H1 (cell line): Measurements from ENCODE around the gene AOPEP. TPM values are rescaled to one million over a fixed set of nuclear protein-coding genes. Genes with fewer than 3 reads are reported as not detected.

Source experiments
- CTCF ChIA-PET: fragments of 300-600 bp; sonication (Branson Sonifier 250); formaldehyde crosslinking; loops from one replicate; lab custom pipeline; 2021; ENCODE audit not compliant: partially characterized antibody; lab: Charles Lee
- POLR2A ChIA-PET: fragments of 300-600 bp; sonication (Branson Sonifier 250); formaldehyde crosslinking; loops from one replicate; lab custom pipeline; 2021; ENCODE audit warnings: inconsistent platforms; ENCODE audit not compliant: partially characterized antibody; lab: Charles Lee
- DNase-seq, 2 experiments: peaks; one replicate each; pipeline versions ENCODE4 v3.0.0 to v3.0.0-alpha.2; 2010 to 2022; ENCODE audit warnings: low spot score in 2 of 2, low read depth in 1 of 2, mixed read lengths in 1 of 2
- FAIRE-seq: peaks from 2 replicates; lab custom pipeline; 2011; peaks lifted over from hg19 to GRCh38; lab: Jason Lieb, UNC
- H2AFZ ChIP-seq: 2 replicates; pipeline ENCODE4 v1.8.1; 2012; ENCODE audit warnings: low read length, inconsistent platforms
- H2AK5ac ChIP-seq: 2 replicates; pipeline ENCODE4 v1.6.1; 2013; ENCODE audit warnings: low read depth, low read length
- H2BK120ac ChIP-seq: replicated peaks from 2 replicates; pipeline ENCODE3; 2013; ENCODE audit warnings: low read depth, low read length, inconsistent platforms
- H2BK12ac ChIP-seq: 2 replicates; pipeline ENCODE4 v1.6.1; 2013; ENCODE audit warnings: low read depth, low read length
- H2BK15ac ChIP-seq: 2 replicates; pipeline ENCODE4 v1.6.1; 2013; ENCODE audit warnings: low read length
- H2BK20ac ChIP-seq: 2 replicates; pipeline ENCODE4 v1.6.1; 2013; ENCODE audit warnings: low read length
- H2BK5ac ChIP-seq: 2 replicates; pipeline ENCODE4 v1.6.1; 2013; ENCODE audit warnings: low read depth, low read length
- H3K14ac ChIP-seq: 2 replicates; pipeline ENCODE4 v1.6.1; 2013; ENCODE audit warnings: inconsistent platforms; ENCODE audit not compliant: insufficient read length
- H3K18ac ChIP-seq: 2 replicates; pipeline ENCODE4 v1.6.1; 2013; ENCODE audit warnings: low read length; ENCODE audit errors: extremely low read depth
- H3K23ac ChIP-seq: 2 replicates; pipeline ENCODE4 v1.6.1; 2013; ENCODE audit warnings: inconsistent platforms; ENCODE audit not compliant: insufficient read length
- H3K23me2 ChIP-seq: 2 replicates; pipeline ENCODE4 v1.6.1; 2013; ENCODE audit warnings: low read depth, low read length
- H3K27ac ChIP-seq: 2 replicates; pipeline ENCODE4 v1.6.1; 2011; ENCODE audit warnings: low read depth, low read length, inconsistent platforms
- H3K27me3 ChIP-seq, 4 experiments: replicated peaks in 1 of 4; 1 replicate in 1 of 4; 2 replicates in 3 of 4; pipeline versions ENCODE4 v1.6.1 to v1.8.1; 2011 to 2013; ENCODE audit warnings: low read length in 3 of 4, mild to moderate bottlenecking in 3 of 4, inconsistent platforms in 2 of 4, mixed read lengths in 2 of 4, moderate library complexity in 1 of 4; ENCODE audit not compliant: control insufficient read depth in 3 of 4, insufficient read depth in 3 of 4; ENCODE audit errors: extremely low read depth in 1 of 4
- H3K36me3 ChIP-seq, 4 experiments: 2 replicates each; pipeline versions ENCODE4 v1.6.1 to v1.8.1; 2011 to 2013; ENCODE audit warnings: mild to moderate bottlenecking in 4 of 4, low read length in 3 of 4, moderate library complexity in 2 of 4, control low read depth in 1 of 4, inconsistent platforms in 1 of 4; ENCODE audit not compliant: insufficient read depth in 4 of 4, control insufficient read depth in 2 of 4
- H3K4ac ChIP-seq: replicated peaks from 2 replicates; pipeline ENCODE3; 2013; ENCODE audit warnings: low read length, low read depth, mixed read lengths, inconsistent platforms; ENCODE audit not compliant: insufficient read length
- H3K4me1 ChIP-seq, 4 experiments: replicated peaks in 1 of 4; 1 replicate in 1 of 4; 2 replicates in 3 of 4; pipeline versions ENCODE4 v1.6.1 to v1.8.1; 2011 to 2013; ENCODE audit warnings: low read length in 3 of 4, inconsistent platforms in 2 of 4, mixed read lengths in 1 of 4; ENCODE audit not compliant: insufficient read depth in 4 of 4, control insufficient read depth in 3 of 4
- H3K4me2 ChIP-seq, 2 experiments: 2 replicates each; pipeline versions ENCODE4 v1.6.1 to v1.8.1; 2011 to 2013; ENCODE audit warnings: low read depth in 2 of 2, low read length in 2 of 2, control low read depth in 1 of 2, inconsistent platforms in 1 of 2, mild to moderate bottlenecking in 1 of 2; ENCODE audit not compliant: insufficient read depth in 1 of 2
- H3K4me3 ChIP-seq, 4 experiments: fragments of 200-600, 300-600 bp in 1 of 4; sonication (generic), shearing (Covaris generic), sonication (Bioruptor Twin) in 1 of 4; 2 replicates each; pipeline versions ENCODE4 v1.5.1 to v1.8.1; 2011 to 2016; ENCODE audit warnings: low read length in 4 of 4, low read depth in 3 of 4, control low read depth in 2 of 4, inconsistent platforms in 2 of 4, mild to moderate bottlenecking in 2 of 4, mixed read lengths in 1 of 4, moderate library complexity in 1 of 4; ENCODE audit not compliant: insufficient read depth in 2 of 4; ENCODE audit errors: extremely low read depth in 1 of 4
- H3K56ac ChIP-seq: replicated peaks from 2 replicates; pipeline ENCODE3; 2013; ENCODE audit warnings: low read depth, mild to moderate bottlenecking, mixed read lengths, low read length, inconsistent platforms; ENCODE audit not compliant: insufficient read length
- H3K79me1 ChIP-seq: 2 replicates; pipeline ENCODE4 v1.6.1; 2013; ENCODE audit warnings: low read depth, low read length, control low read depth
- H3K79me2 ChIP-seq, 2 experiments: 2 replicates each; pipeline versions ENCODE4 v1.6.1 to v1.8.1; 2012 to 2013; ENCODE audit warnings: low read length in 2 of 2, mild to moderate bottlenecking in 2 of 2, inconsistent platforms in 1 of 2; ENCODE audit not compliant: insufficient read depth in 2 of 2, control insufficient read depth in 1 of 2
- H3K9ac ChIP-seq, 4 experiments: replicated peaks in 1 of 4; 1 replicate in 1 of 4; 2 replicates in 3 of 4; pipeline versions ENCODE4 v1.6.1 to v1.8.1; 2011 to 2013; ENCODE audit warnings: low read depth in 3 of 4, low read length in 3 of 4, control low read depth in 2 of 4, mild to moderate bottlenecking in 2 of 4, moderate library complexity in 2 of 4, inconsistent platforms in 1 of 4; ENCODE audit errors: extremely low read depth in 1 of 4
- H3K9me3 ChIP-seq, 2 experiments: 2 replicates each; pipeline versions ENCODE4 v1.6.1 to v1.8.1; 2012 to 2013; ENCODE audit warnings: mild to moderate bottlenecking in 2 of 2, moderate library complexity in 2 of 2, control low read depth in 1 of 2, inconsistent platforms in 1 of 2, low read depth in 1 of 2, low read length in 1 of 2, mixed read lengths in 1 of 2; ENCODE audit not compliant: insufficient read depth in 2 of 2
- H4K20me1 ChIP-seq, 2 experiments: replicated peaks in 1 of 2; 2 replicates each; pipeline versions ENCODE3 to v1.8.1; 2011 to 2013; ENCODE audit warnings: inconsistent platforms in 2 of 2, low read length in 2 of 2, mild to moderate bottlenecking in 1 of 2; ENCODE audit not compliant: insufficient read depth in 2 of 2, control insufficient read depth in 1 of 2
- H4K5ac ChIP-seq: 2 replicates; pipeline ENCODE4 v1.6.1; 2013; ENCODE audit warnings: low read length, low read depth, mixed read lengths, inconsistent platforms; ENCODE audit not compliant: insufficient read length
- H4K8ac ChIP-seq: 2 replicates; pipeline ENCODE4 v1.8.0; 2013; ENCODE audit warnings: mild to moderate bottlenecking, moderate library complexity, low read length, inconsistent platforms; ENCODE audit not compliant: insufficient read depth; ENCODE audit errors: extremely low read depth
- H4K91ac ChIP-seq: replicated peaks from 2 replicates; pipeline ENCODE3; 2013; ENCODE audit warnings: low read length, mixed read lengths, inconsistent platforms; ENCODE audit not compliant: insufficient read length
- BACH1 ChIP-seq: IDR thresholded peaks from 2 replicates; pipeline ENCODE4 v1.6.1; 2012; ENCODE audit warnings: low read length, improper control_type of control experiment
- GTF2F1 ChIP-seq: IDR thresholded peaks from 2 replicates; pipeline ENCODE4 v1.6.1; 2012; ENCODE audit warnings: low read depth, low read length, improper control_type of control experiment, borderline replicate concordance
- RNF2 ChIP-seq: fragments of 200-900, 300-1000 bp; sonication (generic); IDR thresholded peaks from 2 replicates; pipeline ENCODE4 v1.7.1; 2016; ENCODE audit warnings: borderline replicate concordance, low read depth, mild to moderate bottlenecking, antibody characterized with exemption, low read length; ENCODE audit not compliant: poor library complexity, severe bottlenecking; ENCODE audit errors: missing control alignments
- RXRA ChIP-seq: IDR thresholded peaks from 2 replicates; pipeline ENCODE4 v1.6.1; 2011; ENCODE audit warnings: low read depth, mild to moderate bottlenecking, low read length, moderate library complexity; ENCODE audit not compliant: insufficient read depth
- SIN3A ChIP-seq, 2 experiments: IDR thresholded peaks in 1 of 2; conservative IDR thresholded peaks in 1 of 2; 2 replicates each; pipeline ENCODE4 v1.6.1; 2011 to 2012; ENCODE audit warnings: low read length in 2 of 2, improper control_type of control experiment in 1 of 2, low read depth in 1 of 2, mild to moderate bottlenecking in 1 of 2
- SP2 ChIP-seq: IDR thresholded peaks from 2 replicates; pipeline ENCODE4 v1.6.1; 2012; ENCODE audit warnings: mild to moderate bottlenecking, low read length, inconsistent platforms
- SRF ChIP-seq: IDR thresholded peaks from 2 replicates; pipeline ENCODE4 v1.6.1; 2011; ENCODE audit warnings: mild to moderate bottlenecking, low read depth, low read length, moderate library complexity
- TAF1 ChIP-seq: IDR thresholded peaks from 2 replicates; pipeline ENCODE4 v1.6.1; 2011; ENCODE audit warnings: mild to moderate bottlenecking, low read depth, low read length
- TEAD4 ChIP-seq: IDR thresholded peaks from 2 replicates; pipeline ENCODE4 v1.6.1; 2012; ENCODE audit warnings: low read depth, low read length, inconsistent platforms, mixed read lengths
- WGBS, 2 experiments: shearing (Covaris generic) in 1 of 2; methylation state at CpG; one replicate each; pipeline versions ENCODE4 v1.1.6 to v1.1.7; 2013 to 2015; ENCODE audit warnings: low lambda C conversion rate in 2 of 2, mixed read lengths in 2 of 2, inconsistent platforms in 1 of 2, low coverage in 1 of 2, missing lambda C conversion rate in 1 of 2; ENCODE audit not compliant: insufficient replicate concordance in 2 of 2, insufficient coverage in 1 of 2, insufficient read length in 1 of 2; ENCODE audit errors: extremely low coverage in 1 of 2, missing lambda C conversion rate in 1 of 2; 5-methylcytosine and 5-hydroxymethylcytosine counted together
- polyA plus RNA-seq, 7 experiments: library from polyadenylated mRNA; depleted of rRNA in 3 of 7; stranded (reverse) in 5 of 7; unstranded in 2 of 7; fragments of >200 nt in 5 of 7; fragments of 200-250 nt in 2 of 7; gene quantifications; 1 replicate in 5 of 7; 2 replicates in 1 of 7; 4 replicates in 1 of 7; pipeline versions ENCODE4 v1.2.1 to v1.2.3, GENCODE V29; 2011 to 2013; ENCODE audit warnings: missing spikeins in 2 of 7, mixed read lengths in 2 of 7
- total RNA-seq: library from RNA; stranded (reverse); fragmentation: NEBNext Ultra II Directional; extraction: Animal tissue kit (Norgen Biotek cat#: 25700); gene quantifications from 2 replicates; pipeline ENCODE4 v1.2.1, GENCODE V29; 2021
- TF ChIP-seq, protein P1 (sequence below): IDR thresholded peaks from 2 replicates; pipeline ENCODE4 v1.6.1; 2012; ENCODE audit warnings: low read length, inconsistent platforms

Gene AOPEP
- total and polyA plus RNA-seq, 2 of the 8 experiments (the other 6 are each of a cell fraction or from before 2014, with no cell fraction given) = 6.1 to 14.3 TPM

DNA sequence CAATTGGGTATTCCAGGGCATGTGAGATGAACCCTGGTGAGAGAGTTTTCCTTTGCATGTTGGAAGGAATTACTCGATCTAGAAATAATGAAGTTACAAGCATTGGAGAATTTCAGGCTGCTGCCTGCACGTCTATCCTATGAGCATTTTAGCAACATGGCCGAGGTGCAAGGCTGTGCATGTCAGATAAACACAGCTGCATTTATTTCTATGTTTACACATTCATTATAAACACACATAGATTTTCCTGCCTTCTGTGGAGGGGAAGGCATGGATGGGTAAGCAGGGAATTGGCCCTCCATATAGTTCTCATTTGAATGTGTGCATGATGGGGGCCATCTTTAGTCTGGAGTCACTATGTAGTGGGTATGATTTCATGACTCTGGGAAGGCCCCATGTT, 42.3 kb downstream of the AOPEP start:
- WGBS, 2 experiments = 87% methylated on average over 3 of the region's 3 CpGs; no CpG with 5 or more reads in 1 of the 2 experiments
- no peak for DNase-seq
- TF ChIP-seq TEAD4 (no peak), SRF (no peak), TAF1 (no peak), SP2 (no peak), GTF2F1 (no peak), RXRA (no peak), SIN3A (conservative IDR thresholded peaks at IDR 0.05 in 1 of 2, IDR thresholded peaks at IDR 0.05 in 1 of 2; ENCODE audit: low read depth in 1 of 2, low read length in 2 of 2) (no peak), RNF2 (no peak), BACH1 (no peak)
- TF ChIP-seq, protein P1, sequence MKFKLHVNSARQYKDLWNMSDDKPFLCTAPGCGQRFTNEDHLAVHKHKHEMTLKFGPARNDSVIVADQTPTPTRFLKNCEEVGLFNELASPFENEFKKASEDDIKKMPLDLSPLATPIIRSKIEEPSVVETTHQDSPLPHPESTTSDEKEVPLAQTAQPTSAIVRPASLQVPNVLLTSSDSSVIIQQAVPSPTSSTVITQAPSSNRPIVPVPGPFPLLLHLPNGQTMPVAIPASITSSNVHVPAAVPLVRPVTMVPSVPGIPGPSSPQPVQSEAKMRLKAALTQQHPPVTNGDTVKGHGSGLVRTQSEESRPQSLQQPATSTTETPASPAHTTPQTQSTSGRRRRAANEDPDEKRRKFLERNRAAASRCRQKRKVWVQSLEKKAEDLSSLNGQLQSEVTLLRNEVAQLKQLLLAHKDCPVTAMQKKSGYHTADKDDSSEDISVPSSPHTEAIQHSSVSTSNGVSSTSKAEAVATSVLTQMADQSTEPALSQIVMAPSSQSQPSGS = no peak

More for the DNA sequence above, 42.3 kb downstream of the AOPEP start:
- no peak overlapping the region for H3K4me3 ChIP-seq
- H3K9ac ChIP-seq = no peak overlapping the region
- no peaks in the 10 kb centered on the region for H4K20me1 ChIP-seq
- H3K27ac ChIP-seq = no peak overlapping the region
- no peaks in the 10 kb centered on the region for H3K36me3 ChIP-seq
- H3K56ac ChIP-seq = no peak overlapping the region
- no peak overlapping the region for H3K18ac ChIP-seq
- no peak overlapping the region for H2BK5ac ChIP-seq
- H3K79me1 ChIP-seq = no peaks in the 10 kb centered on the region
- H4K91ac ChIP-seq = no peak overlapping the region
- no peaks in the 10 kb centered on the region for H3K79me2 ChIP-seq
- no peak overlapping the region for H4K5ac ChIP-seq
- no peak overlapping the region for H2BK120ac ChIP-seq
- ChIA-PET CTCF (interaction anchor here (0.8 to 1.6 kb wide), 6 partner anchors 10 to 355 kb away, joined by 3 to 5 read pairs (median 3); no protein-coding TSS in a partner anchor), POLR2A (no interaction called here)
- no peak overlapping the region for H3K4ac ChIP-seq
- no peak overlapping the region for H3K23ac ChIP-seq
- H4K8ac ChIP-seq = no peak overlapping the region
- no peak overlapping the region for H2BK12ac ChIP-seq
- no peak overlapping the region for H2BK20ac ChIP-seq
- no peak overlapping the region for H2AK5ac ChIP-seq
- peaks cover 0 to 3% (median 0%) of the 10 kb centered on the region in 4 experiments; a peak in 1 of 7 replicates for H3K4me1 ChIP-seq
- no peak overlapping the region for H2BK15ac ChIP-seq
- no peaks in the 10 kb centered on the region; a peak in 1 of 4 replicates for H3K9me3 ChIP-seq
- no peaks in the 10 kb centered on the region for H3K27me3 ChIP-seq
- H3K4me2 ChIP-seq = no peak overlapping the region
- H3K23me2 ChIP-seq = no peaks in the 10 kb centered on the region
- no peak overlapping the region for H2AFZ ChIP-seq
- H3K14ac ChIP-seq = no peak overlapping the region
- FAIRE-seq = no peak
